AG10803 (cell line): ENCODE measurements around the gene PHC3.
A peak's percentile ranks its signal among the peaks of the same experiment; 100 is the strongest.
"Not testable (repeated sequence)": the region's sequence is repeated elsewhere in the genome, so short reads cannot be mapped to it uniquely, and the experiment has no call there.

Source experiments
- DNase-seq: peaks from one replicate; pipeline ENCODE4 v3.0.0; 2010; ENCODE audit warnings: low read depth
- H3K4me3 ChIP-seq: 2 replicates; pipeline ENCODE4 v1.5.1; 2011; ENCODE audit warnings: mild to moderate bottlenecking, low read length, control low read depth
- CTCF ChIP-seq: conservative IDR thresholded peaks from 2 replicates; pipeline ENCODE4 v1.5.1; 2011; ENCODE audit warnings: mild to moderate bottlenecking, low read length, control low read depth, inconsistent platforms

Gene PHC3

GRCh38 chr3:170203457-170203856, 21.9 kb upstream of the PHC3 start:
- TF ChIP-seq CTCF, result no peak
- H3K4me3 ChIP-seq, result no peak overlapping the region
- DNase-seq, result no peak

- no peak overlapping the region for H3K4me3 ChIP-seq
- no peak for TF ChIP-seq CTCF
- DNase-seq, result no peak
Observed at GRCh38 chr3:170201527-170201926, 20.0 kb upstream of the PHC3 start.

GRCh38 chr3:170200987-170201386, 19.5 kb upstream of the PHC3 start:
- H3K4me3 ChIP-seq, result no peak overlapping the region
- DNase-seq, result no peak
- TF ChIP-seq CTCF, result no peak

GRCh38 chr3:170196833-170197232, 15.3 kb upstream of the PHC3 start:
- no peak overlapping the region for H3K4me3 ChIP-seq
- no peak for DNase-seq
- TF ChIP-seq CTCF, result no peak

GRCh38 chr3:170195759-170196158, 14.2 kb upstream of the PHC3 start:
- DNase-seq, result not testable (repeated sequence)

GRCh38 chr3:170189398-170190256, 8.1 kb upstream of the PHC3 start:
- DNase-seq, result no peak
- TF ChIP-seq CTCF, result no peak
- H3K4me3 ChIP-seq, result no peak overlapping the region

More at GRCh38 chr3:170195759-170196158, 14.2 kb upstream of the PHC3 start:
- not testable (repeated sequence) for H3K4me3 ChIP-seq

GRCh38 chr3:170180079-170180907, 1.2 kb downstream of the PHC3 start:
- no peak for TF ChIP-seq CTCF
- no peak for DNase-seq
- peak overlapping the region; percentile 77 for H3K4me3 ChIP-seq
